ENCODE data around the gene P2RY4. TPM values are rescaled to one million over a fixed set of nuclear protein-coding genes. Genes with fewer than 3 reads are reported as not detected.

P2RY4 gene
- total and polyA plus RNA-seq, 2 of the 13 experiments (the other 11 are each of a cell fraction or from before 2014, with no cell fraction given): 0.07 to 0.49 TPM

DNA sequence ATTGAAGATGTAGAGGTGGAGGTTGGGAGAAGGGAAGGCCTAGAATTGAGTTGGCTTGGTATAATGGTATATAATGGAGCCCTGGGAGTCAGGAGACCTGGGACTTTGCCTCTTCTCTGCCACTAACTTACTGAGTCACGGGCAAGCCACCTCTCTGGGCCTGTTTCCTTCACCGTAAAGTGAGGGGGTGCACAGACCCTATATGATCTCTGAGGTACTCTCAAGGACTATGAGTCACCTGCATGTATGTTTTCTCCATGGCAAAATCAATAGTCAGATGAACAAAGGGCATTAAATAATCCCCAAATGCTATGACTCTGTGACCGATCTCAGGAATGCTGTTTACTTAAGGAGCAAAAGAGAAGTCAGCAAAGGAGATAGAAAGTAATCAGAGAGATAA lies 5.1 kb downstream of the P2RY4 start:
- Histone ChIP-seq H3K4me2 (ENCODE audit: low read depth, low read length) (peak overlapping the region; percentile 7; the same call in 1 of the 2 replicates), H3K4me3 (replicated peaks in 1 of 3; ENCODE audit: insufficient read depth in 1 of 3, low read depth in 2 of 3, low read length in 3 of 3) (no peak overlapping the region)
- peak; percentile 75 for DNase-seq (ENCODE audit: low spot score)
- TF ChIP-seq, protein P1, sequence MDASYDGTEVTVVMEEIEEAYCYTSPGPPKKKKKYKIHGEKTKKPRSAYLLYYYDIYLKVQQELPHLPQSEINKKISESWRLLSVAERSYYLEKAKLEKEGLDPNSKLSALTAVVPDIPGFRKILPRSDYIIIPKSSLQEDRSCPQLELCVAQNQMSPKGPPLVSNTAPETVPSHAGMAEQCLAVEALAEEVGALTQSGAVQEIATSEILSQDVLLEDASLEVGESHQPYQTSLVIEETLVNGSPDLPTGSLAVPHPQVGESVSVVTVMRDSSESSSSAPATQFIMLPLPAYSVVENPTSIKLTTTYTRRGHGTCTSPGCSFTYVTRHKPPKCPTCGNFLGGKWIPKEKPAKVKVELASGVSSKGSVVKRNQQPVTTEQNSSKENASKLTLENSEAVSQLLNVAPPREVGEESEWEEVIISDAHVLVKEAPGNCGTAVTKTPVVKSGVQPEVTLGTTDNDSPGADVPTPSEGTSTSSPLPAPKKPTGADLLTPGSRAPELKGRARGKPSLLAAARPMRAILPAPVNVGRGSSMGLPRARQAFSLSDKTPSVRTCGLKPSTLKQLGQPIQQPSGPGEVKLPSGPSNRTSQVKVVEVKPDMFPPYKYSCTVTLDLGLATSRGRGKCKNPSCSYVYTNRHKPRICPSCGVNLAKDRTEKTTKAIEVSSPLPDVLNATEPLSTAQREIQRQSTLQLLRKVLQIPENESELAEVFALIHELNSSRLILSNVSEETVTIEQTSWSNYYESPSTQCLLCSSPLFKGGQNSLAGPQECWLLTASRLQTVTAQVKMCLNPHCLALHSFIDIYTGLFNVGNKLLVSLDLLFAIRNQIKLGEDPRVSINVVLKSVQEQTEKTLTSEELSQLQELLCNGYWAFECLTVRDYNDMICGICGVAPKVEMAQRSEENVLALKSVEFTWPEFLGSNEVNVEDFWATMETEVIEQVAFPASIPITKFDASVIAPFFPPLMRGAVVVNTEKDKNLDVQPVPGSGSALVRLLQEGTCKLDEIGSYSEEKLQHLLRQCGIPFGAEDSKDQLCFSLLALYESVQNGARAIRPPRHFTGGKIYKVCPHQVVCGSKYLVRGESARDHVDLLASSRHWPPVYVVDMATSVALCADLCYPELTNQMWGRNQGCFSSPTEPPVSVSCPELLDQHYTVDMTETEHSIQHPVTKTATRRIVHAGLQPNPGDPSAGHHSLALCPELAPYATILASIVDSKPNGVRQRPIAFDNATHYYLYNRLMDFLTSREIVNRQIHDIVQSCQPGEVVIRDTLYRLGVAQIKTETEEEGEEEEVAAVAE (CRISPR knock-in tag; IDR thresholded peaks at IDR 0.05; ENCODE audit: borderline replicate concordance): no peak
- peak; percentile 14; the same call in 1 of the 2 replicates for TF ChIP-seq HNF4G (IDR thresholded peaks at IDR 0.05; ENCODE audit: borderline replicate concordance, low read depth, low read length)
- no peak for TF ChIP-seq HNF4G (CRISPR knock-in tag; IDR thresholded peaks at IDR 0.05; ENCODE audit: borderline replicate concordance, low read depth)
- 0 out of 2 replicates have a peak, but pooled peaks have one; percentile 41 for TF ChIP-seq HHEX (CRISPR knock-in tag; IDR thresholded peaks at IDR 0.05)
- TF ChIP-seq LCORL (IDR thresholded peaks at IDR 0.05): 0 out of 2 replicates have a peak, but pooled peaks have one; percentile 14
- no peak for TF ChIP-seq LCORL (CRISPR knock-in tag; IDR thresholded peaks at IDR 0.05)
- TF ChIP-seq FOXA3 (CRISPR knock-in tag; IDR thresholded peaks at IDR 0.05): peak; percentile 62
- TF ChIP-seq ONECUT2 (CRISPR knock-in tag; IDR thresholded peaks at IDR 0.05): peak; percentile 61; the same call in 1 of the 2 replicates
- 0 out of 2 replicates have a peak, but pooled peaks have one; percentile 27 for TF ChIP-seq FOSL1 (CRISPR knock-in tag; IDR thresholded peaks at IDR 0.05; ENCODE audit: borderline replicate concordance)
- TF ChIP-seq SOX13 (IDR thresholded peaks at IDR 0.05): no peak
- peak in 1 of 2 experiments; percentile 24; a peak in 1 of 4 replicates for TF ChIP-seq SOX13 (CRISPR knock-in tag; conservative IDR thresholded peaks at IDR 0.05 in 1 of 2, IDR thresholded peaks at IDR 0.05 in 1 of 2)
- 0 out of 2 replicates have a peak, but pooled peaks have one; percentile 33 for TF ChIP-seq NR2F6 (IDR thresholded peaks at IDR 0.05)
- no peak for TF ChIP-seq NR2F6 (CRISPR knock-in tag; IDR thresholded peaks at IDR 0.05)
- TF ChIP-seq TCF7 (IDR thresholded peaks at IDR 0.05; ENCODE audit: low read depth): peak; percentile 44; the same call in 1 of the 2 replicates
- peak in 1 of 2 experiments; percentile 74; a peak in 2 of 4 replicates for TF ChIP-seq EP300 (IDR thresholded peaks at IDR 0.05; ENCODE audit: low read depth in 2 of 2, low read length in 2 of 2)
- no peak for TF ChIP-seq EP300 (CRISPR knock-in tag; IDR thresholded peaks at IDR 0.05; ENCODE audit: borderline replicate concordance)
- TF ChIP-seq, protein P2, sequence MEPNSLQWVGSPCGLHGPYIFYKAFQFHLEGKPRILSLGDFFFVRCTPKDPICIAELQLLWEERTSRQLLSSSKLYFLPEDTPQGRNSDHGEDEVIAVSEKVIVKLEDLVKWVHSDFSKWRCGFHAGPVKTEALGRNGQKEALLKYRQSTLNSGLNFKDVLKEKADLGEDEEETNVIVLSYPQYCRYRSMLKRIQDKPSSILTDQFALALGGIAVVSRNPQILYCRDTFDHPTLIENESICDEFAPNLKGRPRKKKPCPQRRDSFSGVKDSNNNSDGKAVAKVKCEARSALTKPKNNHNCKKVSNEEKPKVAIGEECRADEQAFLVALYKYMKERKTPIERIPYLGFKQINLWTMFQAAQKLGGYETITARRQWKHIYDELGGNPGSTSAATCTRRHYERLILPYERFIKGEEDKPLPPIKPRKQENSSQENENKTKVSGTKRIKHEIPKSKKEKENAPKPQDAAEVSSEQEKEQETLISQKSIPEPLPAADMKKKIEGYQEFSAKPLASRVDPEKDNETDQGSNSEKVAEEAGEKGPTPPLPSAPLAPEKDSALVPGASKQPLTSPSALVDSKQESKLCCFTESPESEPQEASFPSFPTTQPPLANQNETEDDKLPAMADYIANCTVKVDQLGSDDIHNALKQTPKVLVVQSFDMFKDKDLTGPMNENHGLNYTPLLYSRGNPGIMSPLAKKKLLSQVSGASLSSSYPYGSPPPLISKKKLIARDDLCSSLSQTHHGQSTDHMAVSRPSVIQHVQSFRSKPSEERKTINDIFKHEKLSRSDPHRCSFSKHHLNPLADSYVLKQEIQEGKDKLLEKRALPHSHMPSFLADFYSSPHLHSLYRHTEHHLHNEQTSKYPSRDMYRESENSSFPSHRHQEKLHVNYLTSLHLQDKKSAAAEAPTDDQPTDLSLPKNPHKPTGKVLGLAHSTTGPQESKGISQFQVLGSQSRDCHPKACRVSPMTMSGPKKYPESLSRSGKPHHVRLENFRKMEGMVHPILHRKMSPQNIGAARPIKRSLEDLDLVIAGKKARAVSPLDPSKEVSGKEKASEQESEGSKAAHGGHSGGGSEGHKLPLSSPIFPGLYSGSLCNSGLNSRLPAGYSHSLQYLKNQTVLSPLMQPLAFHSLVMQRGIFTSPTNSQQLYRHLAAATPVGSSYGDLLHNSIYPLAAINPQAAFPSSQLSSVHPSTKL (CRISPR knock-in tag; IDR thresholded peaks at IDR 0.05): peak; percentile 65
- no peak for TF ChIP-seq POGZ (CRISPR knock-in tag; IDR thresholded peaks at IDR 0.05)
- TF ChIP-seq ZNF616 (CRISPR knock-in tag; IDR thresholded peaks at IDR 0.05; ENCODE audit: low read depth): no peak
- TF ChIP-seq BRCA1 (CRISPR knock-in tag; IDR thresholded peaks at IDR 0.05): no peak

More for the DNA sequence above, 5.1 kb downstream of the P2RY4 start:
- 0% methylated on average over 2 of the region's 3 CpGs for WGBS (ENCODE audit: low lambda C conversion rate)
- peak; percentile 42 for FAIRE-seq
- CTCF ChIA-PET (ENCODE audit: low intra/inter-chr PET ratio, low total read pairs): no interaction called here
- no peaks in the 10 kb centered on the region for H3K27me3 ChIP-seq (ENCODE audit: control insufficient read depth in 1 of 2, insufficient read depth in 2 of 2, low read length in 2 of 2)
- no peak overlapping the region for H2AFZ ChIP-seq (ENCODE audit: low read length)
- no peak overlapping the region for H3K27ac ChIP-seq (ENCODE audit: extremely low read length, insufficient read depth, low read length)
- no peaks in the 10 kb centered on the region for H3K36me3 ChIP-seq (replicated peaks in 1 of 2; ENCODE audit: control insufficient read depth in 1 of 2, insufficient read depth in 2 of 2, low read length in 2 of 2)
- no peak overlapping the region for H3K9ac ChIP-seq (ENCODE audit: insufficient read depth, low read depth, low read length)
- in situ Hi-C loops (cut with HindIII; ENCODE audit: extremely low pct_ligation_motif_present, low pct_unique_long_range_greater_than_20kb): no loop called here
- no TSS peak for BruUV-seq (replicated peaks)
- H3K4me1 ChIP-seq (ENCODE audit: insufficient read depth, low read length): peaks cover 21% of the 10 kb centered on the region
- no peaks in the 10 kb centered on the region for H4K20me1 ChIP-seq (ENCODE audit: insufficient read depth, low read length)
- POLR2A ChIA-PET: no interaction called here
- intact Hi-C loops (cut with micrococcal nuclease; ENCODE audit: unreplicated experiment): no loop called here
- H3K79me2 ChIP-seq (ENCODE audit: insufficient read depth, low read length): no peaks in the 10 kb centered on the region
- peak; percentile 80 for ATAC-seq
- no peaks in the 10 kb centered on the region for H3K9me3 ChIP-seq (ENCODE audit: low read length)

All from HepG2 (cell line).